GDM1 (cell line): ENCODE data around the gene ABCA1.
"Not testable (repeated sequence)": the region's sequence is repeated elsewhere in the genome, so short reads cannot be mapped to it uniquely, and the experiment has no call there.

Source experiments
- DNase-seq: peaks from one replicate; lab custom pipeline; 2025; lab: John Stamatoyannopoulos, UW

ABCA1 gene

GRCh38 chr9:104906441-104907277, 21.3 kb downstream of the ABCA1 start:
- DNase-seq, result no peak

GRCh38 chr9:104905931-104906330, 22.0 kb downstream of the ABCA1 start:
- DNase-seq, result no peak

DNA sequence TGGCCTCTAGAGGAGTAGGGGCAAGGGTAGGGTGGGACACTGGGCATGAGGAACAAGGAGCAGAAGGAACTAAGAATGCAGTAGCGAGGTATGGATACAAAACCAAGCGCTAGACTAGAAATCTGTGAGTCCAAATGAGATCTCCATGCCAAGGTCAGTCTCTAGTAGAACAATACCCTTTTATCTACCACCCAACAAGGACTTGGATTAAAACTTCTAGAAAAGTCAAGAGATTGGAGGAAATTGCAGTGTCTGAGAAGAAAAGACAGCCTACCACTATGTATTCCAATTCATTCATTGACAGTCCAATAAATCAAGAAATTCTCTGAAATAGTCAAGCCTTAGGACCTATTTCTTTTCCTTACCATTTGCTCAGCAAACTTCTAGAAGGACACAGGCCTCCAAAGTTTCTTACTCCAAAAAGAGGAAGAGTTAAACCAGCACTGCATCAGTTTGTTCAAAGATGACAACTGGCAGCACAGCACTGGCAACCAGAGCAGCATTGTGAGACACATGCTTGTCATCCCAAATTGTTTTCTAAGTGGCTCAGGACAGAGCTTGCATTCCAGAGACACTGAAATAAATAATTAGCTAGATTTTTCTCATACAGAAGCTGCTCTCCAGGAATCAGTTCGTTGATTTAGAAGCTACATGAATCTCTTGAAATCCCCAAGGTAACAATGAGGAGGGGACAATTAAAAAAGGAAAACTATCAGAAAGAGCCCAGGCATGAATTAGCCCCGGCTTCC, 22.6 kb downstream of the ABCA1 start:
- no peak for DNase-seq

- no peak for DNase-seq
Measured at GRCh38 chr9:104903609-104904008, 24.3 kb downstream of the ABCA1 start.

GRCh38 chr9:104900871-104901270, 27.1 kb downstream of the ABCA1 start:
- no peak for DNase-seq

- no peak for DNase-seq
Measured at GRCh38 chr9:104900324-104900723, 27.6 kb downstream of the ABCA1 start.

GRCh38 chr9:104899759-104900247, 28.2 kb downstream of the ABCA1 start:
- DNase-seq, result no peak

- DNase-seq, result not testable (repeated sequence)
Measured at GRCh38 chr9:104898376-104898775, 29.6 kb downstream of the ABCA1 start.

GRCh38 chr9:104896131-104896530, 31.8 kb downstream of the ABCA1 start:
- DNase-seq, result no peak

- no peak for DNase-seq
Measured at GRCh38 chr9:104895572-104895971, 32.4 kb downstream of the ABCA1 start.

DNA sequence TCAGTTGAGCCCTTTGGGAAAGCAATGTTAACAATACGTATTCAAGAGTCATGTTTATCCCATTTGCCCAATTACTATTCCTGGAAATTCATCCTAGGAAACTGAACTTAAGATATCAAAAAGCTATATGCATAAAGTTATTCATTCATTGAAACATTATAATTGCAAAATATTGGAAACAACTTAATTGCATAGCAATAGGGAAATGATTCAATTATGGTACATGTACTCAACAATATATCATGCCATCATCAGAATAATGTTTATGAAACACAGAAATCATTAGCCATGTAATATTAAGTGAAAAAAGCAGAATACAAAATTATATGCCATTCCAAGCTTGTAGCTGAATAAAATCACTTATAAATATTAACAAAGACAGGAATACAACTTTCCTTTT, 35.3 kb downstream of the ABCA1 start:
- DNase-seq, result no peak

DNA sequence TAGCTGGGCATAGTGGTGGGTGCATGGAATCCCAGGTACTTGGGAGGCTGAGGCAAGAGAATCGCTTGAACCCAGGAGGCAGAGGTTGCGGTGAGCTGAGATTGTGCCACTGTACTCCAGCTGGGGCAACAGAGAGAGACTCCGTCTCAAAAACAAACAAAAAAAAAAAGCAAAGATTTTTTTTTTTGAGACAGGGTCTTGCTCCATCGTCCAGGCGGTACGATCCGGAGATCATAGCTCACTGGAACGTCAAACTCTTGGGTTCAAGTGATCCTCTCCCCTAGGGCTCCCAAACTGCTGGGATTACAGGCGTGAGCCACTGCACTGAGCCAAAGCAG, 37.6 kb downstream of the ABCA1 start:
- no peak for DNase-seq

GRCh38 chr9:104885818-104886709, 41.9 kb downstream of the ABCA1 start:
- DNase-seq, result no peak

DNA sequence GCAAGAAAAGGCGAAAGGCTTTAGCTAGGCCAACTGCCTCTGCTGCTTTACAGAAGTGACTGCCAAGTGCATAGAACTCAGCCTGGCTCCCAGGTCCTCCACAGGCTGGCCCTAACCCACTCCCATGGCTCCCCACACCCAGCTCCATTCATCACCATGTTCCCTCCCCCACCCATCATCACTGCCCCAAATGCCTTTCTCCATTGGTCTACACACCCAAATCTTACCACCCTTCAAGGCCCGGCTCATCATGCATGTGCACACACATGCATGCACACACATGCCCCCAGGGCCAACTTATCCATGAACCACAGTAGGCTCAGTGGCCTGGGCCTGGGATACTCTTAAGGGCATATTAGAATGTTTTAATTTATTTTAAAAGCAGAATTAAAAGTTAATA, 44.8 kb downstream of the ABCA1 start:
- no peak for DNase-seq

GRCh38 chr9:104882566-104882965, 45.4 kb downstream of the ABCA1 start:
- no peak for DNase-seq

GRCh38 chr9:104882086-104882485, 45.9 kb downstream of the ABCA1 start:
- DNase-seq, result no peak

GRCh38 chr9:104879555-104880309, 48.2 kb downstream of the ABCA1 start:
- DNase-seq, result no peak

- DNase-seq, result no peak
Measured at GRCh38 chr9:104876587-104876986, 51.4 kb downstream of the ABCA1 start.

DNA sequence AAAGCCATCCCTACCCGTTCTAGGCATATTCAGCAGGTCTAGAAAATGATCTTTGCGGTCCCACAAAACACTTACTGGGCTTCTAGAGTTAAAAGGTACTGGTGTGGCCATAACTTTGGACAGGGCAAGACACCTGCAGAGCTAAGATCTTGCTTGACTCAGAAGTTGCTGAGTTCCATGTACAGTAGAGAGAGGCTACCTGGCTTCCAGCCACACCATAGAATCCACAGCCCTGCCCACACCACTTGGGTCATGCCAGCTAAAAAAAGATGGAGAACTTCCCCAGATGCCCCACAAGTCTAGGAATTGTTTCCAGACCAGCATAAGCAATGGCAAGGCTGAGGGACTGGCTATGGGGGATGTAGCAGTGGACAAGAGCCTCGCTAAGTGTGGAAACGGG, 52.1 kb downstream of the ABCA1 start:
- no peak for DNase-seq

DNA sequence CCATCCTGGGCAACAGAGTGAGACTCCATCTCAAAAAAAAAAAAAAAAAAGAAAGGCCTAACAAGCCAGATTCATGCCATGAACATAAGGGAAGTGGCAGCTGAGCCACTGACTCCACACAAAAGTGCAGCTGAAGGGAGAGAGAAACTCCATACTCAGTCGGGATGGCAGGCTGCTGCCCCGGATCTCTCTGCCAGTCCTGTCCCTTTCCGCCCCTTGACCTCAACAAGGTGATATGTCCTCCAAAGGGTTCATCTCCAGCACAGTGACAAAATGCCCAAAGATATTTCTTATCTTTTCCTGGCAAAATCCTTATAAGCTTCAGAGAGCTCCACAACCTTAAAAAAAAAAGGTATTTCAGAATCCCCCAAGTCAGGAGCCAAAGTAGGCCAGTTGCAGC, 52.6 kb downstream of the ABCA1 start:
- DNase-seq, result no peak

GRCh38 chr9:104873489-104873850, 54.5 kb downstream of the ABCA1 start:
- no peak for DNase-seq
